NB4 (cell line): ENCODE data around the gene ZBTB20.

Experiments
- POLR2A ChIP-seq: IDR thresholded peaks from 2 replicates; pipeline ENCODE4 v1.6.1; 2011; ENCODE audit warnings: mild to moderate bottlenecking; ENCODE audit not compliant: insufficient read length; ENCODE audit errors: extremely low read depth
- TF ChIP-seq, protein P1 (sequence below): IDR thresholded peaks from one replicate; pipeline ENCODE4 v1.5.1; 2012; ENCODE audit warnings: low read depth, low read length
- TF ChIP-seq, protein P2 (sequence below): IDR thresholded peaks from 2 replicates; pipeline ENCODE4 v1.6.1; 2011; ENCODE audit warnings: low read depth, low read length

DNA sequence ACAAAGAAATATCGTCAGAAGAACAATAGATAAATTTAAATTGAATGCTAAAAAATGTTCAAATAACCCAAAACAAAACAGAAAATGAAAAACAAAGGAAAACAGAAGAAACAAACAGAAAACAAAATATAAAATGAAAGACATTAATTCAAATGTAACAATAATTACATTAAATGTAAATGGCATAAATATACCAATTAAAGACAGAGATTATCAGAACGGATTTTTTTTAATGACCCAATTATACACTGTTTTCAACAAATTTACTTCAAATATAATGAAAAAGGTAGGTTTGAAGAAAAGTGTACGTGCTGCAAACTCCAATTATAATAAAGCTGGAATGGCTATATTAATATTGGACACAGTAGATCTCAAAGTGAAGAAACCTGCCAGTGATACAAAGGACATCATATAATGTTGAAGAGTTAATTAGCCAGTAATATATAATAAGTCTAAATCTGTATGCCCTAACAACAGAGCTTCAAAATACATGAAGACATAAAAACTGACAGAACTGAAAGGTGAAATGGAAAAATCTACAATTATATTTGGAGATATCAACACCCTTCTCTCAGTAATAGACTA is 193.8 kb downstream of the ZBTB20 start:
- TF ChIP-seq POLR2A = no peak
- TF ChIP-seq, protein P1, sequence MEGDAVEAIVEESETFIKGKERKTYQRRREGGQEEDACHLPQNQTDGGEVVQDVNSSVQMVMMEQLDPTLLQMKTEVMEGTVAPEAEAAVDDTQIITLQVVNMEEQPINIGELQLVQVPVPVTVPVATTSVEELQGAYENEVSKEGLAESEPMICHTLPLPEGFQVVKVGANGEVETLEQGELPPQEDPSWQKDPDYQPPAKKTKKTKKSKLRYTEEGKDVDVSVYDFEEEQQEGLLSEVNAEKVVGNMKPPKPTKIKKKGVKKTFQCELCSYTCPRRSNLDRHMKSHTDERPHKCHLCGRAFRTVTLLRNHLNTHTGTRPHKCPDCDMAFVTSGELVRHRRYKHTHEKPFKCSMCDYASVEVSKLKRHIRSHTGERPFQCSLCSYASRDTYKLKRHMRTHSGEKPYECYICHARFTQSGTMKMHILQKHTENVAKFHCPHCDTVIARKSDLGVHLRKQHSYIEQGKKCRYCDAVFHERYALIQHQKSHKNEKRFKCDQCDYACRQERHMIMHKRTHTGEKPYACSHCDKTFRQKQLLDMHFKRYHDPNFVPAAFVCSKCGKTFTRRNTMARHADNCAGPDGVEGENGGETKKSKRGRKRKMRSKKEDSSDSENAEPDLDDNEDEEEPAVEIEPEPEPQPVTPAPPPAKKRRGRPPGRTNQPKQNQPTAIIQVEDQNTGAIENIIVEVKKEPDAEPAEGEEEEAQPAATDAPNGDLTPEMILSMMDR = no peak
- TF ChIP-seq, protein P2, sequence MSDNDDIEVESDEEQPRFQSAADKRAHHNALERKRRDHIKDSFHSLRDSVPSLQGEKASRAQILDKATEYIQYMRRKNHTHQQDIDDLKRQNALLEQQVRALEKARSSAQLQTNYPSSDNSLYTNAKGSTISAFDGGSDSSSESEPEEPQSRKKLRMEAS = no peak
